Stimulated activated naive CD8-positive, alpha-beta T cell treated with anti-CD3 and anti-CD28 coated beads, Interleukin-15, Interleukin-2, amounts not matched to agents 100 ng/mL and 50 ng/mL, for 24 hours (primary cell): Measurements from ENCODE around the gene FBXW11.

Experiments used
- H3K27ac Mint-ChIP-seq: one replicate; pipeline ENCODE4 v1.8.0; 2021; ENCODE audit warnings: mild to moderate bottlenecking, mixed read lengths
- H3K27me3 Mint-ChIP-seq: one replicate; pipeline ENCODE4 v1.8.0; 2021; ENCODE audit warnings: mixed read lengths
- H3K36me3 Mint-ChIP-seq: one replicate; pipeline ENCODE4 v1.8.0; 2021; ENCODE audit warnings: low read depth, mixed read lengths
- H3K4me1 Mint-ChIP-seq: one replicate; pipeline ENCODE4 v1.8.0; 2021; ENCODE audit warnings: low read depth, mixed read lengths
- H3K4me3 Mint-ChIP-seq: one replicate; pipeline ENCODE4 v1.8.0; 2021; ENCODE audit warnings: mild to moderate bottlenecking, mixed read lengths
- H3K9me3 Mint-ChIP-seq: one replicate; pipeline ENCODE4 v1.8.0; 2021; ENCODE audit warnings: mixed read lengths

FBXW11 gene

GRCh38 chr5:171838066-171838465, 168.4 kb downstream of the FBXW11 start:
- Mint-ChIP-seq H3K9me3 (no peaks in the 10 kb centered on the region), H3K27ac (no peak overlapping the region), H3K4me1 (peaks cover 4% of the 10 kb centered on the region), H3K36me3 (peaks cover 9% of the 10 kb centered on the region), H3K27me3 (no peaks in the 10 kb centered on the region), H3K4me3 (no peak overlapping the region)

- no peaks in the 10 kb centered on the region for H3K27me3 Mint-ChIP-seq
- H3K27ac Mint-ChIP-seq: no peak overlapping the region
- H3K4me3 Mint-ChIP-seq: no peak overlapping the region
- peaks cover 4% of the 10 kb centered on the region for H3K4me1 Mint-ChIP-seq
- peaks cover 4% of the 10 kb centered on the region for H3K9me3 Mint-ChIP-seq
- peaks cover 13% of the 10 kb centered on the region for H3K36me3 Mint-ChIP-seq
These were observed 168.9 kb downstream of the FBXW11 start for GRCh38 chr5:171837522-171837921.

DNA sequence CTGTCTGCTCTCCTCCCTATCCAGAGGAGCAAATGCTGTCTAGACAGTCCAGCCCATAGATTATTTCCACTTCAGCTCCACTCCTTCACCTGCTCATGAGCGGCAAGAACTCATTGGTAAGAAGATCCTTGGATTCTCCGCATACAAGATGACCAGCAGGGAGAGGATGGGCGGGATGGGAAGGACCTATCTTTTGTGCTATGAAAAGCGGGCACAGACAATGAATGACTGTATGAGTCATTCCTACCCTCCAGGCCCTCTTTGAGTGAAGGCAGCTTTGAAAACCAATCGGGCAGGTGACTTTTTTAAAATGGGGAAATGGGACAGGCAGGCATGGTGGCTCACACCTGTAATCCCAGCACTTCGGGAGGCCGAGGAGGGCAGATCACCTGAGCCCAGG, 171.4 kb downstream of the FBXW11 start:
- no peaks in the 10 kb centered on the region for H3K27me3 Mint-ChIP-seq
- H3K36me3 Mint-ChIP-seq: peaks cover 10% of the 10 kb centered on the region
- H3K9me3 Mint-ChIP-seq: peaks cover 12% of the 10 kb centered on the region
- peaks cover 4% of the 10 kb centered on the region for H3K4me1 Mint-ChIP-seq
- H3K27ac Mint-ChIP-seq: no peak overlapping the region
- no peak overlapping the region for H3K4me3 Mint-ChIP-seq

DNA sequence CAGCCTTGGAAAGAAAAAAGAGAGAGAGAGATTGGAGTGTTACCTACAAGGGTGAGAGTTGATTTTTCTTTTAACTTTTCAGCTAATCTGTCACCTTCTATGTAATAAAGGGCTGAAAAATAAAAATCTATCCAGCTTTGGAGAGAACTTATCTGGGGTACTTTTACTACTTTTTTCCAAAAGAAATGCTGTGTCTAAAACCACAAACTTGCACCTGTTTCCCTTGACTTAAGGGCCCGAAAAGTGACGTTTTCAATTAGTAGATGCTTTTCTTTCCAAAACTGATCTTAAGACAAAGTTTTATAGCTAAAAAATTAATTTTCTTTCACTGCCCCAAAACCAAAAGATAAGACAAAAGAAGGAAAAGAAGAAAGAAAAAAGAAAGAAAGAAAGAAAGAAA, 172.0 kb downstream of the FBXW11 start:
- Mint-ChIP-seq H3K27ac (no peak overlapping the region), H3K27me3 (no peaks in the 10 kb centered on the region), H3K4me3 (no peak overlapping the region), H3K36me3 (peaks cover 10% of the 10 kb centered on the region), H3K4me1 (peaks cover 4% of the 10 kb centered on the region), H3K9me3 (peaks cover 12% of the 10 kb centered on the region)

DNA sequence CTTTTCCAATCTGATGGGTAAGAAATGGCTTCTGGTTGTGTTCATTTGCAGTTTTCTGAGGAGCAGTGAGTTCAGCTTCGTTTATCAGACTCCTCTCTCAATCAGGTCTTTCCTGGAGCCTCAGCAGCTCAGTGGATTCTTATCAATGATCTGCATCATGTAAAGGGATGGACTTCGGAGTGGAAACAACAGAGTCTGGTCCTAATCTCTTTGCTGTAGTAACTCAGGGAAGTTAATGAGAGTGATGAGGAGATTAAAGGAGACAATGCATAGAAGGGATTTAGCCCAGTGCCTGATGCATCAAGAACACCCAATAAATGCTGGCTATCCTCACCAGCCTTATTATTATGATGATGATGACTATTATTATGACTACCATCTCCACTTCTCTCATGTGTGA, 173.7 kb downstream of the FBXW11 start:
- H3K27ac Mint-ChIP-seq: no peak overlapping the region
- peaks cover 12% of the 10 kb centered on the region for H3K9me3 Mint-ChIP-seq

GRCh38 chr5:171830686-171831085, 175.8 kb downstream of the FBXW11 start:
- no peak overlapping the region for H3K4me3 Mint-ChIP-seq
- no peaks in the 10 kb centered on the region for H3K27me3 Mint-ChIP-seq

More for the DNA sequence above, 173.7 kb downstream of the FBXW11 start:
- no peak overlapping the region for H3K4me3 Mint-ChIP-seq
- peaks cover 4% of the 10 kb centered on the region for H3K4me1 Mint-ChIP-seq
- H3K36me3 Mint-ChIP-seq: peaks cover 10% of the 10 kb centered on the region
- no peaks in the 10 kb centered on the region for H3K27me3 Mint-ChIP-seq

DNA sequence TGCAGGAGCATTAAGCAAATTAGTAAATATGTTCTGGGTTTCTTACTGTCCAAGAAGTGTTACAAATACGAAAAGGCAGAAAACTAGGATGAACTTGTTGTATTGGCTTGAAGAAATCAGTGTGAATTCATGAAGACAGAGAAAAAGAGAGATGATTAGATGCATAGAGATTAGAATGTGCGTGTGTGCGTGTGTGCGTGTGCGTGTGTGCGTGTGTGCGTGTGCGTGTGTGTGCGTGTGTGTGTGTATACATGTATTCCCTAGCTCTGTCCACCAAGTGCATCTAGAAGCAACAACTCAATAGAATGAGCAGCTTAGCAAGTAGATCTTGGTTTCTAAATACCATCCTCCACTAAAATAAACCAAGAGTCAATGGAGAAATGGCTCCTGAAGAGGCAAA, 179.3 kb downstream of the FBXW11 start:
- H3K9me3 Mint-ChIP-seq: peaks cover 12% of the 10 kb centered on the region

More at GRCh38 chr5:171830686-171831085, 175.8 kb downstream of the FBXW11 start:
- peaks cover 16% of the 10 kb centered on the region for H3K9me3 Mint-ChIP-seq
- H3K27ac Mint-ChIP-seq: no peak overlapping the region
- H3K4me1 Mint-ChIP-seq: peaks cover 4% of the 10 kb centered on the region
- H3K36me3 Mint-ChIP-seq: peaks cover 10% of the 10 kb centered on the region

DNA sequence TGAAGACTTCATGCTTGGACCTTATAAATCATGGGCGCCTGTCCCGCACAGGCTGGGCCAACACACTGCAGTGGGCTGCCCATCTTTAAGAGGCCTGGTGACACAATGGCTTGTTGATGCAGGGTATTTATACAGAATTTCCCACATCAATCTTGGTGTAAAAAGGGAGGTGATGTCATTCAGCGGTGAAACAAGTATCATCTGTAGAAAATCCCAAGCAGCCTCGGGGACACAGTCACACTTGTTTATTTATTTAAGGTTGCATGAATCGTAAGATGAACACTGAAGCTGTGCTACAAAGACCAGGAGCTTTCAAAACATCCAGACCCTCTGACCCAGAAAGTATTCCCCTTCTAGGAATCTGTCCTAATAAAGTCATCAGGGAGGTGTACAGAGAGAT, 180.3 kb downstream of the FBXW11 start:
- Mint-ChIP-seq H3K27ac (no peak overlapping the region), H3K4me1 (no peaks in the 10 kb centered on the region), H3K27me3 (no peaks in the 10 kb centered on the region), H3K36me3 (no peaks in the 10 kb centered on the region), H3K9me3 (peaks cover 5% of the 10 kb centered on the region), H3K4me3 (no peak overlapping the region)

More for the DNA sequence above, 179.3 kb downstream of the FBXW11 start:
- Mint-ChIP-seq H3K4me1 (no peaks in the 10 kb centered on the region), H3K27me3 (no peaks in the 10 kb centered on the region), H3K36me3 (no peaks in the 10 kb centered on the region), H3K27ac (no peak overlapping the region), H3K4me3 (no peak overlapping the region)

DNA sequence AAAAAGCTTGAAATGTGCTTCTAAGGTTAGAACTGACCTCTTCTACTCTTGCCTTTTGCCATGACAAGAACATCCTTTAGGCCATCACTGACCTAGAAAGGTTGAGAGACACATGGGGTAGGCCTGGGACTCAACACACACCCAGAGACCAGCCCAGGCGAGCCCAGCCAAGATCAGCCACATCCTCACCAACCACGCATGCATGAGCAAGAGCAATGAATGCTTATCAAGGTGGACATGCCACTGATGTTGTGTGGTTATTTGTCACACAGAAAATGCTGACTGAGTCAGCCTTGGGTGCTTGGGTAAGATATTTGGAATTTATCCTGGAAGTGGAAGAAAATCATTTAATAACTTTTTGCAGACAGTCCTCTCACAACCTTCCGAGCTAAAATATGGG, 181.4 kb downstream of the FBXW11 start:
- Mint-ChIP-seq H3K4me3 (no peak overlapping the region), H3K4me1 (no peaks in the 10 kb centered on the region), H3K36me3 (no peaks in the 10 kb centered on the region), H3K9me3 (peaks cover 4% of the 10 kb centered on the region), H3K27me3 (no peaks in the 10 kb centered on the region), H3K27ac (no peak overlapping the region)

DNA sequence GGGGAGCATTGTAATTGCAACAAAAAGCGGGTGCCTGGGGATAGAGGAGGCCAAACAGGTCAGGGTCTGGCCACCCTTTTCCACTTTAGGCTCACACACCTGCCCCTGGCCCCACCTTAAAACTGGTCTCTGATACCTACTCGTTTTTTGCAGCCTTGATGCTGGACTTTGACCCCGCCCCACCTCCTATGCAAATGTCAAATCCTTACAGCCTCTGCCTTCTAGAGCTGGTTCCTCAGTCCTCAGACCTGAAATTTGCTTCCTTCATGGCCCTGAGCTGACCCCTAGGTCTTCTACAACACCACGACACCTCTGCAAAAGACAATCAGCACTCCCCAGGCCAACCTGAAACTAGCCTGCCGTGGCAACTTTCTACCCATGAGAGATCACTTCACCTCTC, 183.2 kb downstream of the FBXW11 start:
- Mint-ChIP-seq H3K27me3 (no peaks in the 10 kb centered on the region), H3K36me3 (no peaks in the 10 kb centered on the region), H3K27ac (no peak overlapping the region), H3K9me3 (peaks cover 4% of the 10 kb centered on the region), H3K4me1 (no peaks in the 10 kb centered on the region), H3K4me3 (no peak overlapping the region)

DNA sequence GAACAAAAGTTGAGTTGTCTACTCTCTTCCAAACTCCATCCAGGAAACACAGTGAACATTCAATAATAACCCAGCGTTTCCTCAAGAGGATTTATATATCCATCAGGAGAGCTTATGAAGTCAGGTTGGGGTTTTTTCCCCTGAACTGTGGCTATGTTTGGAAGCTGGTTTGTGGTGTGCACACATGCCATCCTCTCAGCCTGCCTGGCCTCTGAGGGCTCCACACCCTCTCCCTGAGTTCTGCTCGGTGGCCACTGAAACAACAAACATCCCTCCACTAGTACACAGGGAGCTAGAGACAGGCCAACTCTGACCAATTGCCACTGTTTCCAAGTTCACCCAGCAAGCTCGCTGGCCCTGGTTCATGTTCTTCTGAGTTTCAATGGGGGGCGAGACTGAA, 185.2 kb downstream of the FBXW11 start:
- no peak overlapping the region for H3K4me3 Mint-ChIP-seq
- no peaks in the 10 kb centered on the region for H3K36me3 Mint-ChIP-seq

DNA sequence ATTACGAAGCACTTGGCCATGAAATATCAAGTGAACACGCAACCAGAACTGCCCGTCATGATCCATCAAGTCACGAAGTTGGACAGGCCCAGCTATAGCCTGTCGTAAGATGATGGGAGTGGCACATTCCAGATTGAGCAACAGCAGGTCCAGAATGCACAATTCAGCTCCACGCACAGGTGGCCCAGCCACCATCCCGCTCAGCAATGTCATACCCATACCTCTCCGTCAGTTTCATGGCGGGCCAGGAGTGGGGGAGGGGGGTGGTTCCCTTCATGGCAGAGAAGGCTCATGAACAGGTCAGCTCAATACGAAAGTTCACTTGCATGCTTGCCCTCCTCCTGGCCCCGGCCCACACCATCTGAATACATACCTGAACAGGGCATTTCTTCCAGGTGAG, 185.9 kb downstream of the FBXW11 start:
- no peak overlapping the region for H3K4me3 Mint-ChIP-seq
- H3K36me3 Mint-ChIP-seq: no peaks in the 10 kb centered on the region
- no peaks in the 10 kb centered on the region for H3K9me3 Mint-ChIP-seq
- no peaks in the 10 kb centered on the region for H3K27me3 Mint-ChIP-seq
- no peak overlapping the region for H3K27ac Mint-ChIP-seq
- no peaks in the 10 kb centered on the region for H3K4me1 Mint-ChIP-seq

More for the DNA sequence above, 185.2 kb downstream of the FBXW11 start:
- no peaks in the 10 kb centered on the region for H3K27me3 Mint-ChIP-seq
- no peaks in the 10 kb centered on the region for H3K9me3 Mint-ChIP-seq
- H3K27ac Mint-ChIP-seq: no peak overlapping the region
- H3K4me1 Mint-ChIP-seq: no peaks in the 10 kb centered on the region

DNA sequence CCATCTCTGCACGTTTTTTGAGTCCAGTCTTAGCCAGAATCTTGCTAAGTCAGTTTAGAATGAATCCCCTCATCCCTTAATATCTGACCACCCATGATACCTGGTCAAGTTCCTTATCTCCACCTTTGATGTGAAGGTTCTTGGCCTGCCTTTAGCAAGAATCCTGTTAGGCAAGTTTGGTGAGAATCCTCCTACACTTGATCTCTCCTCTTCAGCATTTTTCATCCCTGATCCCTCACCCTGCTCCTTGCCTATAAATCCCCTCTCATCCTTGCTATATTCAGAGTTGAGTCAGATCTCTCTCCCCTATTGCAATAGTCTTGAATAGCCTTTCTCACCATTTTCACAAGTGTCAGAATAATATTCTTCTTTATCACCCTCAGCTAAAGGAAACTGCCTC, 189.8 kb downstream of the FBXW11 start:
- H3K36me3 Mint-ChIP-seq: no peaks in the 10 kb centered on the region
- H3K4me3 Mint-ChIP-seq: no peak overlapping the region
- H3K27ac Mint-ChIP-seq: no peak overlapping the region
- H3K27me3 Mint-ChIP-seq: no peaks in the 10 kb centered on the region
- H3K4me1 Mint-ChIP-seq: no peaks in the 10 kb centered on the region
- H3K9me3 Mint-ChIP-seq: no peaks in the 10 kb centered on the region

- Mint-ChIP-seq H3K4me3 (no peak overlapping the region), H3K27me3 (peaks cover 7% of the 10 kb centered on the region), H3K9me3 (peaks cover 5% of the 10 kb centered on the region)
These were observed 192.5 kb downstream of the FBXW11 start for GRCh38 chr5:171813813-171814490.

DNA sequence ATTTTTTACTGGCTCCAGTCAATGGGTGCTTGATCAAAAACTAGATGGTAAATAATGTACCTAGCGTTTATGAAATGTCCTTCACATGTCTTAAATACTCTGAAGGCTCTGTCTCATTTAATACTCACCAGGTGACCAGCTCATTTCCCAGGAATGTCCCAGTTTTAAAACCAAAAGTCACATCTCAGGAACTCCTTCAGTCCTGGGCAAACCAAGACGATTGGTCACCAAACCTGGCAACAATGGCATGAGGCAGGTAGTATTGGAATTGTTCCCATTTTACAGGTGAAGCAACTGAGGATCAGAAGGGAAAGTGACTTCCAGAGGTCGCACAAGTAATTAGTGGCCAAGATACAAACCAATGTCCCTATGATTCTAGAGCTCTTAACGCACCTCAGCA, 193.2 kb downstream of the FBXW11 start:
- H3K27ac Mint-ChIP-seq: no peak overlapping the region
- no peaks in the 10 kb centered on the region for H3K4me1 Mint-ChIP-seq
- no peaks in the 10 kb centered on the region for H3K36me3 Mint-ChIP-seq

More at GRCh38 chr5:171813813-171814490, 192.5 kb downstream of the FBXW11 start:
- H3K27ac Mint-ChIP-seq: no peak overlapping the region
- H3K4me1 Mint-ChIP-seq: no peaks in the 10 kb centered on the region
- no peaks in the 10 kb centered on the region for H3K36me3 Mint-ChIP-seq

More for the DNA sequence above, 193.2 kb downstream of the FBXW11 start:
- H3K27me3 Mint-ChIP-seq: peaks cover 11% of the 10 kb centered on the region
- H3K9me3 Mint-ChIP-seq: peaks cover 5% of the 10 kb centered on the region
- no peak overlapping the region for H3K4me3 Mint-ChIP-seq
